HEK293 (cell line): ENCODE results near the gene MNT.
A peak's percentile ranks its signal among the peaks of the same experiment; 100 is the strongest.

ENCODE experiments used
- CTCF ChIA-PET: fragments of 350-600 bp; formaldehyde crosslinking; extraction: SDS; loops from one replicate; lab custom pipeline; 2021; ENCODE audit warnings: antibody characterized with exemption; lab: Yijun Ruan, JAX
- POLR2A ChIA-PET: fragments of 300-600 bp; formaldehyde crosslinking; extraction: SDS; loops from one replicate; lab custom pipeline; 2020; ENCODE audit warnings: antibody characterized with exemption, inconsistent platforms; lab: Yijun Ruan, JAX
- H3K27ac ChIP-seq: fragments of 200-500 bp; sonication (Bioruptor generic); 2 replicates; pipeline ENCODE4 v1.5.1; 2014; ENCODE audit warnings: low read depth, low read length, control low read depth, inconsistent platforms; ENCODE audit errors: extremely low read depth
- H3K36me3 ChIP-seq, 2 experiments: fragments of 200-500 bp in 1 of 2; sonication (Bioruptor generic) in 1 of 2; 1 replicate in 1 of 2; 2 replicates in 1 of 2; pipeline ENCODE4 v1.5.1; 2014 to 2017; ENCODE audit warnings: inconsistent platforms in 2 of 2, low read length in 2 of 2; ENCODE audit not compliant: control insufficient read depth in 2 of 2, insufficient read depth in 1 of 2
- H3K4me1 ChIP-seq: fragments of 200-500 bp; sonication (Bioruptor generic); 2 replicates; pipeline ENCODE4 v1.5.1; 2014; ENCODE audit warnings: mild to moderate bottlenecking, low read length, inconsistent platforms; ENCODE audit not compliant: control insufficient read depth, insufficient read depth
- H3K4me3 ChIP-seq: 2 replicates; pipeline ENCODE4 v1.5.1; 2011; ENCODE audit warnings: low read depth, mild to moderate bottlenecking, control low read depth, low read length, moderate library complexity
- H3K9me3 ChIP-seq: fragments of 200-500 bp; sonication (Bioruptor generic); 2 replicates; pipeline ENCODE4 v1.5.1; 2014; ENCODE audit warnings: low read depth, low read length, inconsistent platforms; ENCODE audit not compliant: control insufficient read depth, insufficient read depth
- FEZF1 ChIP-seq: fragments of 450-650 bp; formaldehyde crosslinking; IDR thresholded peaks from 2 replicates; pipeline ENCODE4 v1.5.1; 2016; ENCODE audit warnings: missing biosample characterization, missing genetic modification characterization
- KLF1 ChIP-seq: fragments of 450-650 bp; formaldehyde crosslinking; IDR thresholded peaks from 2 replicates; pipeline ENCODE4 v1.5.1; 2016; ENCODE audit warnings: missing biosample characterization, missing genetic modification characterization
- KLF8 ChIP-seq: fragments of 450-650 bp; formaldehyde crosslinking; IDR thresholded peaks from 2 replicates; pipeline ENCODE4 v1.5.1; 2016; ENCODE audit warnings: missing biosample characterization, missing genetic modification characterization
- KLF9 ChIP-seq: fragments of 450-650 bp; formaldehyde crosslinking; IDR thresholded peaks from 2 replicates; pipeline ENCODE4 v1.5.1; 2016; ENCODE audit warnings: missing biosample characterization, missing genetic modification characterization, low read depth
- PATZ1 ChIP-seq: fragments of 450-650 bp; formaldehyde crosslinking; IDR thresholded peaks from 2 replicates; pipeline ENCODE4 v1.5.1; 2016; ENCODE audit warnings: missing biosample characterization, missing genetic modification characterization
- SCRT1 ChIP-seq: fragments of 450-650 bp; formaldehyde crosslinking; IDR thresholded peaks from 2 replicates; pipeline ENCODE4 v1.5.1; 2016; ENCODE audit warnings: missing biosample characterization, missing genetic modification characterization, borderline replicate concordance
- SCRT2 ChIP-seq: fragments of 450-650 bp; formaldehyde crosslinking; IDR thresholded peaks from 2 replicates; pipeline ENCODE4 v1.5.1; 2016; ENCODE audit warnings: missing biosample characterization, missing genetic modification characterization
- TCF7L2 ChIP-seq: IDR thresholded peaks from 2 replicates; pipeline ENCODE4 v1.6.1; 2011; ENCODE audit warnings: low read depth, mild to moderate bottlenecking, inconsistent platforms, low read length, moderate library complexity, borderline replicate concordance
- ZBTB20 ChIP-seq: fragments of 450-650 bp; formaldehyde crosslinking; IDR thresholded peaks from 2 replicates; pipeline ENCODE4 v1.5.1; 2016; ENCODE audit warnings: missing biosample characterization, missing genetic modification characterization
- ZBTB21 ChIP-seq: fragments of 450-650 bp; formaldehyde crosslinking; IDR thresholded peaks from 2 replicates; pipeline ENCODE4 v1.5.1; 2017; ENCODE audit warnings: missing biosample characterization, missing genetic modification characterization
- ZBTB44 ChIP-seq: fragments of 450-650 bp; IDR thresholded peaks from 2 replicates; pipeline ENCODE4 v1.5.1; 2018; ENCODE audit warnings: missing biosample characterization, mild to moderate bottlenecking, missing genetic modification characterization
- ZFHX2 ChIP-seq: fragments of 450-650 bp; formaldehyde crosslinking; conservative IDR thresholded peaks from 2 replicates; pipeline ENCODE4 v1.5.1; 2016; ENCODE audit warnings: missing biosample characterization, missing genetic modification characterization
- ZIC2 ChIP-seq: fragments of 450-650 bp; formaldehyde crosslinking; IDR thresholded peaks from 2 replicates; pipeline ENCODE4 v1.5.1; 2016; ENCODE audit warnings: missing biosample characterization, missing genetic modification characterization
- ZNF10 ChIP-seq: fragments of 450-650 bp; formaldehyde crosslinking; IDR thresholded peaks from 2 replicates; pipeline ENCODE4 v1.5.1; 2017; ENCODE audit warnings: missing biosample characterization, missing genetic modification characterization
- ZNF146 ChIP-seq: fragments of 450-650 bp; formaldehyde crosslinking; IDR thresholded peaks from 2 replicates; pipeline ENCODE4 v1.5.1; 2016; ENCODE audit warnings: missing biosample characterization, missing genetic modification characterization
- ZNF175 ChIP-seq: fragments of 450-650 bp; formaldehyde crosslinking; IDR thresholded peaks from 2 replicates; pipeline ENCODE4 v1.5.1; 2016; ENCODE audit warnings: missing biosample characterization, missing genetic modification characterization
- ZNF26 ChIP-seq: fragments of 450-650 bp; formaldehyde crosslinking; IDR thresholded peaks from 2 replicates; pipeline ENCODE4 v1.5.1; 2016; ENCODE audit warnings: missing biosample characterization, missing genetic modification characterization
- ZNF335 ChIP-seq: fragments of 450-650 bp; formaldehyde crosslinking; conservative IDR thresholded peaks from 2 replicates; pipeline ENCODE4 v1.5.1; 2016; ENCODE audit warnings: missing biosample characterization, missing genetic modification characterization
- ZNF37A ChIP-seq: fragments of 450-650 bp; IDR thresholded peaks from 2 replicates; pipeline ENCODE4 v1.5.1; 2018; ENCODE audit warnings: missing biosample characterization, missing genetic modification characterization
- ZNF530 ChIP-seq: fragments of 450-650 bp; formaldehyde crosslinking; IDR thresholded peaks from 2 replicates; pipeline ENCODE4 v1.5.1; 2016; ENCODE audit warnings: low read depth, missing biosample characterization, missing genetic modification characterization
- ZNF76 ChIP-seq: fragments of 450-650 bp; formaldehyde crosslinking; IDR thresholded peaks from 2 replicates; pipeline ENCODE4; 2016; ENCODE audit warnings: low read depth, missing biosample characterization, missing genetic modification characterization, borderline replicate concordance
- ZNF837 ChIP-seq: fragments of 450-650 bp; formaldehyde crosslinking; IDR thresholded peaks from 2 replicates; pipeline ENCODE4 v1.5.1; 2016; ENCODE audit warnings: missing biosample characterization, missing genetic modification characterization
- ZXDB ChIP-seq: fragments of 450-650 bp; formaldehyde crosslinking; IDR thresholded peaks from 2 replicates; pipeline ENCODE4 v1.5.1; 2016; ENCODE audit warnings: missing biosample characterization, missing genetic modification characterization
- TF ChIP-seq, protein P1 (sequence below): fragments of 450-650 bp; formaldehyde crosslinking; IDR thresholded peaks from 2 replicates; pipeline ENCODE4 v1.5.1; 2017; ENCODE audit warnings: missing biosample characterization, missing genetic modification characterization
- TF ChIP-seq, protein P2 (sequence below): fragments of 450-650 bp; formaldehyde crosslinking; IDR thresholded peaks from 2 replicates; pipeline ENCODE4 v1.5.1; 2016; ENCODE audit warnings: missing biosample characterization, missing genetic modification characterization
- TF ChIP-seq, protein P3 (sequence below): fragments of 450-650 bp; formaldehyde crosslinking; IDR thresholded peaks from 2 replicates; pipeline ENCODE4 v1.5.1; 2016; ENCODE audit warnings: missing biosample characterization, missing genetic modification characterization

The MNT gene

DNA sequence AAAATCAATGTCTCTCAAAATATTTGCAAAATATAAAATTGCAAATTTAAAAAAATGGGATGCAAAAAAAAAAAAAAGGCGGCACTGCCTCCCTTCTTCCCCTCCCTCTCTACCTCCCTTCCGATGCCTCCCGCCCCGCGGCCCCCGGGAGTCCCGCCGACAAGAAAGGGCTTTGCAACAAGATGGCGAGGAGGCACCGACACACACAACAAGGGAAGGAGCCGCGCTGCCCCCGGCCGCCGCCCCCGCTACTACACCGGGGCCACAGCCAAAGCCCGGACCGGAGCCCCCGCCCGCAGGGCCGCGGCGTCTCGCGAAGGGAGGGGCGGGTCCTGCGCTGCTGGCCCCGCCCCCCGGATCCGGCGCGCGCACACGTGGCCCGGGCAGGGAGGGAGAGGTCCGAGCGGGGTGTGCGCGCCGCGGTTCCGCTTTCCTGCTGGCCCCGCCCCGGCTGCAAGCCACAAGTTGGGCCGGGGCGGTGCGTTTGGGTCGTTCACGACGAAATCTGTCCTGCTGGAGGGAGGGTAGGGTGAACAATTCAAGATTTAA lies at the start of gene MNT (continued):
- TF ChIP-seq ZIC2 (no peak; the same call in 1 of the 2 replicates), ZNF76 (peak; percentile 68; the same call in 1 of the 2 replicates), ZNF10 (0 out of 2 replicates have a peak, but pooled peaks have one; percentile 37), ZBTB20 (tag by site-specific recombination) (peak; percentile 47; the same call in 1 of the 2 replicates), PATZ1 (peak; percentile 99), ZBTB44 (tag by site-specific recombination) (peak; percentile 76; the same call in 1 of the 2 replicates), TCF7L2 (peak; percentile 33; the same call in 1 of the 2 replicates), SCRT1 (peak; percentile 77; the same call in 1 of the 2 replicates), SCRT2 (tag by site-specific recombination) (peak; percentile 97), ZNF335 (tag by site-specific recombination) (peak; percentile 94), FEZF1 (no peak), KLF9 (tag by site-specific recombination) (peak; percentile 40), ZNF146 (tag by site-specific recombination) (no peak)
- TF ChIP-seq, protein P1, sequence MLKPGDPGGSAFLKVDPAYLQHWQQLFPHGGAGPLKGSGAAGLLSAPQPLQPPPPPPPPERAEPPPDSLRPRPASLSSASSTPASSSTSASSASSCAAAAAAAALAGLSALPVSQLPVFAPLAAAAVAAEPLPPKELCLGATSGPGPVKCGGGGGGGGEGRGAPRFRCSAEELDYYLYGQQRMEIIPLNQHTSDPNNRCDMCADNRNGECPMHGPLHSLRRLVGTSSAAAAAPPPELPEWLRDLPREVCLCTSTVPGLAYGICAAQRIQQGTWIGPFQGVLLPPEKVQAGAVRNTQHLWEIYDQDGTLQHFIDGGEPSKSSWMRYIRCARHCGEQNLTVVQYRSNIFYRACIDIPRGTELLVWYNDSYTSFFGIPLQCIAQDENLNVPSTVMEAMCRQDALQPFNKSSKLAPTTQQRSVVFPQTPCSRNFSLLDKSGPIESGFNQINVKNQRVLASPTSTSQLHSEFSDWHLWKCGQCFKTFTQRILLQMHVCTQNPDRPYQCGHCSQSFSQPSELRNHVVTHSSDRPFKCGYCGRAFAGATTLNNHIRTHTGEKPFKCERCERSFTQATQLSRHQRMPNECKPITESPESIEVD, result no peak
- TF ChIP-seq, protein P2, sequence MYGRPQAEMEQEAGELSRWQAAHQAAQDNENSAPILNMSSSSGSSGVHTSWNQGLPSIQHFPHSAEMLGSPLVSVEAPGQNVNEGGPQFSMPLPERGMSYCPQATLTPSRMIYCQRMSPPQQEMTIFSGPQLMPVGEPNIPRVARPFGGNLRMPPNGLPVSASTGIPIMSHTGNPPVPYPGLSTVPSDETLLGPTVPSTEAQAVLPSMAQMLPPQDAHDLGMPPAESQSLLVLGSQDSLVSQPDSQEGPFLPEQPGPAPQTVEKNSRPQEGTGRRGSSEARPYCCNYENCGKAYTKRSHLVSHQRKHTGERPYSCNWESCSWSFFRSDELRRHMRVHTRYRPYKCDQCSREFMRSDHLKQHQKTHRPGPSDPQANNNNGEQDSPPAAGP (tag by site-specific recombination), result peak; percentile 74
- TF ChIP-seq, all 188 proteins: peak for 49

- ChIA-PET POLR2A (no interaction called here), CTCF (interaction anchor here (0.6 to 1.3 kb wide), 4 partner anchors 18 to 387 kb away, joined by 3 to 8 read pairs (median 3); no protein-coding TSS in a partner anchor)
- no peak for TF ChIP-seq ZFHX2
- no peak for TF ChIP-seq ZNF837 (tag by site-specific recombination)
- TF ChIP-seq, protein P3, sequence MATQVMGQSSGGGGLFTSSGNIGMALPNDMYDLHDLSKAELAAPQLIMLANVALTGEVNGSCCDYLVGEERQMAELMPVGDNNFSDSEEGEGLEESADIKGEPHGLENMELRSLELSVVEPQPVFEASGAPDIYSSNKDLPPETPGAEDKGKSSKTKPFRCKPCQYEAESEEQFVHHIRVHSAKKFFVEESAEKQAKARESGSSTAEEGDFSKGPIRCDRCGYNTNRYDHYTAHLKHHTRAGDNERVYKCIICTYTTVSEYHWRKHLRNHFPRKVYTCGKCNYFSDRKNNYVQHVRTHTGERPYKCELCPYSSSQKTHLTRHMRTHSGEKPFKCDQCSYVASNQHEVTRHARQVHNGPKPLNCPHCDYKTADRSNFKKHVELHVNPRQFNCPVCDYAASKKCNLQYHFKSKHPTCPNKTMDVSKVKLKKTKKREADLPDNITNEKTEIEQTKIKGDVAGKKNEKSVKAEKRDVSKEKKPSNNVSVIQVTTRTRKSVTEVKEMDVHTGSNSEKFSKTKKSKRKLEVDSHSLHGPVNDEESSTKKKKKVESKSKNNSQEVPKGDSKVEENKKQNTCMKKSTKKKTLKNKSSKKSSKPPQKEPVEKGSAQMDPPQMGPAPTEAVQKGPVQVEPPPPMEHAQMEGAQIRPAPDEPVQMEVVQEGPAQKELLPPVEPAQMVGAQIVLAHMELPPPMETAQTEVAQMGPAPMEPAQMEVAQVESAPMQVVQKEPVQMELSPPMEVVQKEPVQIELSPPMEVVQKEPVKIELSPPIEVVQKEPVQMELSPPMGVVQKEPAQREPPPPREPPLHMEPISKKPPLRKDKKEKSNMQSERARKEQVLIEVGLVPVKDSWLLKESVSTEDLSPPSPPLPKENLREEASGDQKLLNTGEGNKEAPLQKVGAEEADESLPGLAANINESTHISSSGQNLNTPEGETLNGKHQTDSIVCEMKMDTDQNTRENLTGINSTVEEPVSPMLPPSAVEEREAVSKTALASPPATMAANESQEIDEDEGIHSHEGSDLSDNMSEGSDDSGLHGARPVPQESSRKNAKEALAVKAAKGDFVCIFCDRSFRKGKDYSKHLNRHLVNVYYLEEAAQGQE (tag by site-specific recombination), result no peak
- TF ChIP-seq KLF1 (tag by site-specific recombination), result no peak
- no peak for TF ChIP-seq KLF8 (tag by site-specific recombination)
- TF ChIP-seq ZBTB21, result no peak
- no peak for TF ChIP-seq ZNF175 (tag by site-specific recombination)
- TF ChIP-seq ZNF26, result no peak
- no peak for TF ChIP-seq ZXDB (tag by site-specific recombination)
- no peak for TF ChIP-seq ZNF530
- no peak for TF ChIP-seq ZNF37A (tag by site-specific recombination)
- Histone ChIP-seq H3K36me3 (peaks cover 5 to 12% of the 10 kb centered on the region in 2 experiments; a peak in 2 of 3 replicates), H3K4me3 (no peak overlapping the region), H3K27ac (no peak overlapping the region), H3K9me3 (no peaks in the 10 kb centered on the region; the same call in 1 of the 2 replicates), H3K4me1 (no peaks in the 10 kb centered on the region)
Observed at GRCh38 chr17:2450016-2450650, 49.3 kb upstream of the MNT start.
